Measurements from ENCODE around the gene HOXA3. TPM values are rescaled to one million over a fixed set of nuclear protein-coding genes. Genes with fewer than 3 reads are reported as not detected.

HOXA3 gene
- polyA plus RNA-seq, 3 donors, result not detected

- Mint-ChIP-seq H3K4me3 (peak within 1 kb of the TSS; percentile 81 to 92), H3K36me3 (peaks cover 3 to 11% of the 10 kb centered on the region in 2 donors), H3K9me3 (peaks cover 13 to 39% (median 34%) of the 10 kb centered on the region in 7 donors), H3K27me3 (ENCODE audit: low read depth in 3 of 3) (peaks cover 46 to 63% (median 59%) of the 10 kb centered on the region in 3 donors), H3K27ac (peak within 1 kb of the TSS in 6 of 7 donors; percentile 50 to 85 (median 68)), H3K4me1 (peaks cover 18% of the 10 kb centered on the region)
- H3K4me1 ChIP-seq (ENCODE audit: control insufficient read depth in 1 of 2, insufficient read depth in 2 of 2, low read length in 2 of 2), result peaks cover 11 to 14% of the 10 kb centered on the region in 2 donors
- no peaks in the 10 kb centered on the region for H3K79me2 ChIP-seq (ENCODE audit: insufficient read depth, low read length)
- 81% methylated on average over 79 of the region's 86 CpGs for WGBS (ENCODE audit: insufficient coverage)
- peak within 1 kb of the TSS; percentile 40 for H3K9ac ChIP-seq (ENCODE audit: insufficient read depth, low read length, poor library complexity, severe bottlenecking)
- H3K36me3 ChIP-seq (replicated peaks in 1 of 2; ENCODE audit: control insufficient read depth in 1 of 2, insufficient read depth in 2 of 2, low read length in 2 of 2), result no peaks in the 10 kb centered on the region
- H3K4me2 ChIP-seq (replicated peaks; ENCODE audit: extremely low read depth, low read length, poor library complexity, severe bottlenecking), result peak within 1 kb of the TSS; percentile 67
- H3K27ac ChIP-seq (ENCODE audit: low read depth in 1 of 2, low read length in 2 of 2), result peak within 1 kb of the TSS in 1 of 2 donors; percentile 36
- H3K27me3 ChIP-seq (ENCODE audit: control insufficient read depth in 2 of 2, insufficient read depth in 2 of 2, low read length in 2 of 2), result peaks cover 21 to 56% of the 10 kb centered on the region in 2 donors
- peak within 1 kb of the TSS; percentile 53 for H2AFZ ChIP-seq (ENCODE audit: insufficient read depth, low read depth, low read length, poor library complexity, severe bottlenecking)
- no peaks in the 10 kb centered on the region for H4K20me1 ChIP-seq (ENCODE audit: insufficient read depth, low read length)
- peak within 1 kb of the TSS; percentile 27 to 70 (median 29) for H3K4me3 ChIP-seq (replicated peaks in 1 of 3; ENCODE audit: low read depth in 2 of 3, low read length in 3 of 3)
- peak; percentile 57 to 87 (median 72) for DNase-seq
- intact Hi-C loops (cut with micrococcal nuclease), result loop anchor here in 1 of 2 donors (5.0 kb wide), 1 partner anchor 281 kb away; the partner anchor contains the start of gene SKAP2
- peaks cover 22 to 23% of the 10 kb centered on the region in 2 donors for H3K9me3 ChIP-seq (replicated peaks in 1 of 2; ENCODE audit: control insufficient read depth in 1 of 2, insufficient read depth in 1 of 2, low read length in 2 of 2)
- peak; percentile 47 for TF ChIP-seq CTCF (IDR thresholded peaks at IDR 0.05)
Measured at GRCh38 chr7:27143023-27143949, 9.1 kb downstream of the HOXA3 start, which contains the start of gene HOXA5. Gene HOXA5, minus strand, starts transcription at chr7:27143681. Its CDS starts 74 bp downstream, at chr7:27143607.

- no peak for DNase-seq
- H3K27ac ChIP-seq (ENCODE audit: low read depth in 1 of 2, low read length in 2 of 2), result no peak overlapping the region
- H3K79me2 ChIP-seq (ENCODE audit: insufficient read depth, low read length), result no peaks in the 10 kb centered on the region
- no peaks in the 10 kb centered on the region for H4K20me1 ChIP-seq (ENCODE audit: insufficient read depth, low read length)
- peak overlapping the region; percentile 40 for H3K9ac ChIP-seq (ENCODE audit: insufficient read depth, low read length, poor library complexity, severe bottlenecking)
- Mint-ChIP-seq H3K9me3 (peaks cover 13 to 39% (median 31%) of the 10 kb centered on the region in 7 donors), H3K4me3 (peak overlapping the region; percentile 81 to 88), H3K27me3 (ENCODE audit: low read depth in 3 of 3) (peaks cover 42 to 59% (median 53%) of the 10 kb centered on the region in 3 donors), H3K27ac (peak overlapping the region in 5 of 7 donors; percentile 10 to 85 (median 67)), H3K4me1 (peaks cover 12% of the 10 kb centered on the region), H3K36me3 (peaks cover 3 to 8% of the 10 kb centered on the region in 2 donors)
- intact Hi-C loops (cut with micrococcal nuclease), result loop anchor here in 1 of 2 donors (5.0 kb wide), 1 partner anchor 280 kb away; the partner anchor contains the start of gene SKAP2
- peaks cover 6 to 7% of the 10 kb centered on the region in 2 donors for H3K4me1 ChIP-seq (ENCODE audit: control insufficient read depth in 1 of 2, insufficient read depth in 2 of 2, low read length in 2 of 2)
- H3K27me3 ChIP-seq (ENCODE audit: control insufficient read depth in 2 of 2, insufficient read depth in 2 of 2, low read length in 2 of 2), result peaks cover 19 to 51% of the 10 kb centered on the region in 2 donors
- peak overlapping the region; percentile 27 to 70 (median 29) for H3K4me3 ChIP-seq (replicated peaks in 1 of 3; ENCODE audit: low read depth in 2 of 3, low read length in 3 of 3)
- no peaks in the 10 kb centered on the region for H3K36me3 ChIP-seq (replicated peaks in 1 of 2; ENCODE audit: control insufficient read depth in 1 of 2, insufficient read depth in 2 of 2, low read length in 2 of 2)
- H2AFZ ChIP-seq (ENCODE audit: insufficient read depth, low read depth, low read length, poor library complexity, severe bottlenecking), result peak overlapping the region; percentile 53
- TF ChIP-seq CTCF (IDR thresholded peaks at IDR 0.05), result no peak
- H3K9me3 ChIP-seq (replicated peaks in 1 of 2; ENCODE audit: control insufficient read depth in 1 of 2, insufficient read depth in 1 of 2, low read length in 2 of 2), result peaks cover 19 to 22% of the 10 kb centered on the region in 2 donors
- peak overlapping the region; percentile 67 for H3K4me2 ChIP-seq (replicated peaks; ENCODE audit: extremely low read depth, low read length, poor library complexity, severe bottlenecking)
- 81% methylated on average over 19 of the region's 29 CpGs for WGBS (ENCODE audit: insufficient coverage)
Measured at GRCh38 chr7:27142580-27143022, 9.8 kb downstream of the HOXA3 start.

Measured in CD14-positive monocyte (primary cell).